Neural progenitor cell (in vitro differentiated cells): ENCODE data around the gene APBB2.

ENCODE experiments used
- EZH2phosphoT487 ChIP-seq: fragments of 200-600 bp; sonication (generic); IDR thresholded peaks from 2 replicates; pipeline ENCODE4 v1.6.1; 2017; ENCODE audit warnings: antibody characterized with exemption
- TF ChIP-seq, protein P1 (sequence below): fragments of 200-600 bp; sonication (generic); IDR thresholded peaks from 2 replicates; pipeline ENCODE4 v1.5.1; 2017; ENCODE audit warnings: antibody characterized with exemption, mild to moderate bottlenecking

GRCh38 chr4:41050116-41050515 lies 164.2 kb downstream of the APBB2 start:
- TF ChIP-seq EZH2phosphoT487, result no peak
- TF ChIP-seq, protein P1, sequence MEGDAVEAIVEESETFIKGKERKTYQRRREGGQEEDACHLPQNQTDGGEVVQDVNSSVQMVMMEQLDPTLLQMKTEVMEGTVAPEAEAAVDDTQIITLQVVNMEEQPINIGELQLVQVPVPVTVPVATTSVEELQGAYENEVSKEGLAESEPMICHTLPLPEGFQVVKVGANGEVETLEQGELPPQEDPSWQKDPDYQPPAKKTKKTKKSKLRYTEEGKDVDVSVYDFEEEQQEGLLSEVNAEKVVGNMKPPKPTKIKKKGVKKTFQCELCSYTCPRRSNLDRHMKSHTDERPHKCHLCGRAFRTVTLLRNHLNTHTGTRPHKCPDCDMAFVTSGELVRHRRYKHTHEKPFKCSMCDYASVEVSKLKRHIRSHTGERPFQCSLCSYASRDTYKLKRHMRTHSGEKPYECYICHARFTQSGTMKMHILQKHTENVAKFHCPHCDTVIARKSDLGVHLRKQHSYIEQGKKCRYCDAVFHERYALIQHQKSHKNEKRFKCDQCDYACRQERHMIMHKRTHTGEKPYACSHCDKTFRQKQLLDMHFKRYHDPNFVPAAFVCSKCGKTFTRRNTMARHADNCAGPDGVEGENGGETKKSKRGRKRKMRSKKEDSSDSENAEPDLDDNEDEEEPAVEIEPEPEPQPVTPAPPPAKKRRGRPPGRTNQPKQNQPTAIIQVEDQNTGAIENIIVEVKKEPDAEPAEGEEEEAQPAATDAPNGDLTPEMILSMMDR, result no peak
